Epithelial cell of proximal tubule (primary cell): Measurements from ENCODE around the gene GANAB. TPM values are rescaled to one million over a fixed set of nuclear protein-coding genes. Genes with fewer than 3 reads are reported as not detected.
"Not testable (repeated sequence)": the region's sequence is repeated elsewhere in the genome, so short reads cannot be mapped to it uniquely, and the experiment has no call there.

ENCODE experiments used
- DNase-seq: peaks from one replicate; pipeline ENCODE4 v3.0.0-alpha.2; 2011; ENCODE audit warnings: low read depth
- H3K4me3 ChIP-seq: 2 replicates; pipeline ENCODE4 v1.5.1; 2011; ENCODE audit warnings: low read depth, mild to moderate bottlenecking, low read length
- total RNA-seq: library from RNA; depleted of rRNA; stranded (reverse); fragments of >200 nt; gene quantifications from 2 replicates; pipeline ENCODE4 v1.2.3, GENCODE V29; 2015
- TF ChIP-seq, protein P1 (sequence below): conservative IDR thresholded peaks from 2 replicates; pipeline ENCODE4 v1.5.1; 2012; ENCODE audit warnings: low read depth, mild to moderate bottlenecking, low read length

GANAB gene
- total RNA-seq, 1 donor from 2014 or later: 281 TPM

DNA sequence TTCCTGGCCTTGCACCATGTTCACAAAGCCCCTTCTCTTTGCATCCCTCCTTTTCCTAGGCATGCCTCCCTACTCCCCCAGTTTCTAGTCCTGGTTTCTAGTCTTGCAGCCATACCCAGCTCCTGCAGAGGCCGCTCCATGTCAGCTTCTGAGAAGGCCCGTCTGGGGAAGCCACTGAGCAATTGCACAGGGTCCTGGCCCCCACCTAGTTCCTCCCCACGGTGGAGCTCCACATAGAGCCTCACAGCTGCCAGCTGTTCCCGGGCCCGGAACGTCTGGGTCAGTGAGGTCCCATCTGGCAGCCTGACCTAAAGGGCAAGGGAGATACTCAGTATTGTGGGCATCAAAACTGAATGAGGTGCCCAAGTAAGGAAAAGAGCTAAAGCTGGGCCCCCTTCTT, 30.3 kb upstream of the GANAB start:
- H3K4me3 ChIP-seq: no peak overlapping the region
- TF ChIP-seq, protein P1, sequence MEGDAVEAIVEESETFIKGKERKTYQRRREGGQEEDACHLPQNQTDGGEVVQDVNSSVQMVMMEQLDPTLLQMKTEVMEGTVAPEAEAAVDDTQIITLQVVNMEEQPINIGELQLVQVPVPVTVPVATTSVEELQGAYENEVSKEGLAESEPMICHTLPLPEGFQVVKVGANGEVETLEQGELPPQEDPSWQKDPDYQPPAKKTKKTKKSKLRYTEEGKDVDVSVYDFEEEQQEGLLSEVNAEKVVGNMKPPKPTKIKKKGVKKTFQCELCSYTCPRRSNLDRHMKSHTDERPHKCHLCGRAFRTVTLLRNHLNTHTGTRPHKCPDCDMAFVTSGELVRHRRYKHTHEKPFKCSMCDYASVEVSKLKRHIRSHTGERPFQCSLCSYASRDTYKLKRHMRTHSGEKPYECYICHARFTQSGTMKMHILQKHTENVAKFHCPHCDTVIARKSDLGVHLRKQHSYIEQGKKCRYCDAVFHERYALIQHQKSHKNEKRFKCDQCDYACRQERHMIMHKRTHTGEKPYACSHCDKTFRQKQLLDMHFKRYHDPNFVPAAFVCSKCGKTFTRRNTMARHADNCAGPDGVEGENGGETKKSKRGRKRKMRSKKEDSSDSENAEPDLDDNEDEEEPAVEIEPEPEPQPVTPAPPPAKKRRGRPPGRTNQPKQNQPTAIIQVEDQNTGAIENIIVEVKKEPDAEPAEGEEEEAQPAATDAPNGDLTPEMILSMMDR: peak; percentile 21
- no peak for DNase-seq

DNA sequence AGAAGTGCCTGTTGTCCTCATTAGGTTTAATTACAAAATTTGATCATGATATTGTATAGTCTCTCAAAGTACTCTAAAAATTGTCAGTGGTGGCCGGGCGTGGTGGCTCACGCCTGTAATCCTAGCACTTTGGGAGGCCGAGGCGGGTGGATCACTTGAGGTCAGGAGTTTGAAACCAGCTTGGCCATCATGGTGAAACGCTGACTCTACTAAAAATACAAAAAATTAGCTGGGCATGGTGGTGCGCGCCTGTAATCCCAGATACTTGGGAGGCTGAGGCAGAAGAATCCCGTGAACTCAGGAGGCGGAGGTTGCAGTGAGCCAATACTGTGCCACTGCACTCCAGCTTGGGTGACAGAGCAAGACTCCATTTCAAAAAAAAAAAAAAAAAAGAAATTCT, 29.0 kb upstream of the GANAB start:
- H3K4me3 ChIP-seq, DNase-seq: not testable (repeated sequence)

DNA sequence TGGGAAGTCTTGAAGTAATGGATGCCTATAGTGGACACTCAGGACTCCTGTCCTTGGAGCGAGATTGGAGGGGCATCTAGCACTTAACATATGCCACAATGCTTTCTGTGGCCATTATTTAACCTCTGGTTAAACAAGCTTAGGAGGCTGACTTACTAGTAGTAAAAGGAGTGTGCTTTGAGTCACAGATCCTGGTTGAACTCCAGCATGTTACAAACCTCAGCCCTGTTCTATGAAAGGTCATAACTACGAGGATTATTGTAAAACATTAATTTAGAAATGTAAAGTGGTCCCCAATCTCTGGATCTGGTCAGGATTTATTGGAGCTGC, 26.7 kb upstream of the GANAB start:
- no peak overlapping the region for H3K4me3 ChIP-seq
- no peak for DNase-seq
- TF ChIP-seq, protein P1: no peak

DNA sequence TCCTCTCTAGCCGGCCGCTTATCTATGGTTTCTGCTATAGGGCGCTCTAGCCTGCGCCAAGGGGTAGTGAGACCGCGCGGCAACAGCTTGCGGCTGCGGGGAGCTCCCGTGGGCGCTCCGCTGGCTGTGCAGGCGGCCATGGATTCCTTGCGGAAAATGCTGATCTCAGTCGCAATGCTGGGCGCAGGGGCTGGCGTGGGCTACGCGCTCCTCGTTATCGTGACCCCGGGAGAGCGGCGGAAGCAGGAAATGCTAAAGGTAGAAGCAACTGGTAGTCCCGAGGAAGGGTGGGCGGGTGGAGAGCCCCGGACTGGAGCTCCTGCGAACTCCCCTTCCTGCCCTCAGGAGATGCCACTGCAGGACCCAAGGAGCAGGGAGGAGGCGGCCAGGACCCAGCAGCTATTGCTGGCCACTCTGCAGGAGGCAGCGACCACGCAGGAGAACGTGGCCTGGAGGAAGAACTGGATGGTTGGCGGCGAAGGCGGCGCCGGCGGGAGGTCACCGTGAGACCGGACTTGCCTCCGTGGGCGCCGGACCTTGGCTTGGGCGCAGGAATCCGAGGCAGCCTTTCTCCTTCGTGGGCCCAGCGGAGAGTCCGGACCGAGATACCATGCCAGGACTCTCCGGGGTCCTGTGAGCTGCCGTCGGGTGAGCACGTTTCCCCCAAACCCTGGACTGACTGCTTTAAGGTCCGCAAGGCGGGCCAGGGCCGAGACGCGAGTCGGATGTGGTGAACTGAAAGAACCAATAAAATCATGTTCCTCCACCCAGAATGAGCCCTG, 25.4 kb upstream of the GANAB start, which contains the start of the genes LBHD1 and UQCC3:
Gene LBHD1 (minus strand): TSS at position 660 of the 782 bp plus-strand sequence. CDS start 2,236 bp downstream, outside the sequence.
Gene UQCC3 (plus strand): TSS at position 66 of the 782 bp plus-strand sequence. CDS start 73 bp downstream, at position 139.
- DNase-seq: no peak
- peak within 1 kb of the TSS; percentile 92 for H3K4me3 ChIP-seq
- TF ChIP-seq, protein P1: no peak

DNA sequence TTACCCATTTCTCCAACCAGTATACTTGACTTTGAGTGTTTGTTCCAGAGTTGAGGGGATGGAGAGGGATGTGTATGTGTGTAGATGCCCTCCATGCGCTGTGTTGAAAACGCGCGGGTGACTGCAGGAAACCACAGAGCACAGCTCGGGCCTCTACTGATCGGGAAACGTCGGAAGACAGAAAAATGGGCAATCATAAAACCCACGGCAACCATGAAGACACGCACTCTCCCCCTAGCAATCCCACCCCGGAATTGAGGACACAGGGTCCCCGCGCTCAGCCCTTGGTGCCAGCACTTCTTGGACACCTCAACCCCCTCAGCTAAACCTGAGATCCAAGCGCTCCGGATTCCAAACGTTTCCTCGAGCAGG, 24.8 kb upstream of the GANAB start:
- peak overlapping the region; percentile 92 for H3K4me3 ChIP-seq
- TF ChIP-seq, protein P1: no peak
- no peak for DNase-seq

DNA sequence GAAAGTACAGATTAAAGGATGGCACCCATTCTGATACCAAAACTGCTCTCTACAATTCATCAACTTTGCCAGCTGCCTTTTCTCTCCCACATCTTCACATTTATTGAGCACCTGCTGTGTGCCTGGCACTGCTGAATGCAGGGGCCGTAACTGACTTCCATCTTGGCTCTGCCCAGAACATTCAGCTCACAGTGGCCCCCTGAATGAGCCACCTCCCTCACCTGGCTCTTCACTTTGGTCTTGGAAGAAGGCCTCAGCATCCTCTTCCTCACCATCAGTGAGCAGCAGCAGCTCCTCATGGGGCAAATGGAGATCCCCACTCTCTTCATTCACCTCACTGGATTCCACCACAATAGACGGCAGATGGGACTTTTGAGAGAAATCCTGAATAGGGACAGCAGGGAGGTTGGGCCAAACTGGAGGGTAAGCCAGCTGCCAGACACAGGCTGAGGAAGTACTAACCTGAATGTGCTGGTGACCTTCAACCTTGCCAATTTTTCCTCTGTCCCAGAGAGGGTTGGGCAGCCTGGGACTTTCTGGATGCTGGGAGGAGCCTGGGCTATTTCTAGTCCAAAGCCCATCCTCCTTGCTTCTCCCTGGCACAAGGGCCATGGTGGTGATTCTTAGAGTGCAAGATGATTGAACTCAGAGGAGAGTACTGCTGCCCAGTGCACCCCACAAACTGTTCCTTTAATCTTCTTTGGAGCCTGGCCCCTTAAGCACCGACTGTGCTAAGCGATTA, 23.2 kb upstream of the GANAB start:
- TF ChIP-seq, protein P1: no peak
- no peak overlapping the region for H3K4me3 ChIP-seq
- DNase-seq: no peak

DNA sequence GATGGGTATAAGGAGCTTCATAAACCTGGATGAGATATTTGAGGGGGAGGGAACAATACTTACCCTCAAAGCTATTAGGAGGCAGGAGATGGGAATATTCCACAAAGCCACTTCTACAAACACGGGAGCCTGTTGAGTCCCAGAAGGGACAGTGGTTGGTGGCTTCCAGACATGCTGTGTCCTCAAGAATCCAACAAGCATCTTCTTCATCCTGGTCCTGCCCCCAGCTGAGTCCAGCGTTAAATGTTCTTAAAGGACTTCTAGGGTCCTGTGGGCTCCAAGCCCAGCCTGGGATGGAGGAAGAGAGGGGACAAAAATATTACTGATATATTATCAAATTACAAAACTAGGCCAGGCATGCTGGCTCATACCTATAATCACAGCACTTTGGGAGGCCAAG, 21.0 kb upstream of the GANAB start:
- H3K4me3 ChIP-seq: no peak overlapping the region

More for the DNA sequence above, 21.0 kb upstream of the GANAB start:
- no peak for DNase-seq
- TF ChIP-seq, protein P1: no peak
